GM12878 (cell line): Measurements from ENCODE around the gene ACSS1. TPM values are rescaled to one million over a fixed set of nuclear protein-coding genes. Genes with fewer than 3 reads are reported as not detected.

ENCODE experiments used
- ATAC-seq: fragments of 200-7000 bp; cut with Tn5 transposase; 3 replicates; pipeline ENCODE4 v1.9.1; 2020; ENCODE audit warnings: mild to moderate bottlenecking, moderate library complexity
- BruUV-seq: library from RNA; stranded (reverse); fragments of 400-500 nt; replicated peaks from 2 replicates; lab custom pipeline; 2021; lab: Mats Ljungman, UMichigan
- CTCF ChIA-PET: fragments of 300-600 bp; sonication (Branson Sonifier 250); formaldehyde crosslinking; extraction: SDS; loops from one replicate; lab custom pipeline; 2021; ENCODE audit warnings: inconsistent platforms; lab: Yijun Ruan, JAX
- POLR2A ChIA-PET: fragments of 350-600 bp; formaldehyde crosslinking; extraction: SDS; loops from one replicate; lab custom pipeline; 2021; ENCODE audit warnings: inconsistent platforms; lab: Charles Lee
- RAD21 ChIA-PET: fragments of 300-600 bp; sonication (Branson Sonifier 250); formaldehyde crosslinking; loops from one replicate; lab custom pipeline; 2023; ENCODE audit warnings: antibody characterized with exemption; ENCODE audit not compliant: unreplicated experiment; lab: Charles Lee
- SMC1A ChIA-PET: fragments of 300-600 bp; sonication (Branson Sonifier 250); formaldehyde crosslinking; loops from one replicate; lab custom pipeline; 2023; ENCODE audit not compliant: unreplicated experiment, uncharacterized antibody; lab: Charles Lee
- DNase-seq: peaks from one replicate; pipeline ENCODE4 v3.0.0-alpha.2; 2011; ENCODE audit warnings: low read depth, low spot score
- FAIRE-seq: peaks from 3 replicates; lab custom pipeline; 2011; peaks lifted over from hg19 to GRCh38; lab: Jason Lieb, UNC
- H2AFZ ChIP-seq: 2 replicates; pipeline ENCODE4 v1.6.0; 2011; ENCODE audit warnings: low read depth, low read length, control low read depth; ENCODE audit not compliant: control insufficient read depth
- H3K27ac ChIP-seq: 2 replicates; pipeline ENCODE4 v1.5.1; 2011; ENCODE audit warnings: control low read depth; ENCODE audit not compliant: control insufficient read depth, insufficient read depth
- H3K27me3 ChIP-seq, 2 experiments: replicated peaks in 1 of 2; 2 replicates each; pipeline versions ENCODE4 v1.6.0 to v1.6.1; 2011; ENCODE audit warnings: low read length in 1 of 2; ENCODE audit not compliant: control insufficient read depth in 2 of 2, insufficient read depth in 2 of 2
- H3K36me3 ChIP-seq, 2 experiments: 2 replicates each; pipeline ENCODE4 v1.5.1; 2011; ENCODE audit warnings: low read length in 1 of 2; ENCODE audit not compliant: control insufficient read depth in 2 of 2, insufficient read depth in 2 of 2
- H3K4me1 ChIP-seq: 2 replicates; pipeline ENCODE4 v1.6.1; 2011; ENCODE audit warnings: mild to moderate bottlenecking, low read length, moderate library complexity, mixed read lengths; ENCODE audit not compliant: control insufficient read depth, insufficient read depth
- H3K4me2 ChIP-seq: 2 replicates; pipeline ENCODE4 v1.6.0; 2011; ENCODE audit warnings: control low read depth; ENCODE audit not compliant: control insufficient read depth, insufficient read depth
- H3K4me3 ChIP-seq: fragments of 200-600 bp; sonication (generic); 2 replicates; pipeline ENCODE4 v1.5.1; 2016
- H3K79me2 ChIP-seq: 2 replicates; pipeline ENCODE4 v1.6.0; 2011; ENCODE audit warnings: low read length; ENCODE audit not compliant: control insufficient read depth, insufficient read depth
- H3K9ac ChIP-seq: 2 replicates; pipeline ENCODE4 v1.8.0; 2011; ENCODE audit warnings: low read length, control low read depth, mixed read lengths; ENCODE audit not compliant: control insufficient read depth, insufficient read depth
- H3K9me3 ChIP-seq: replicated peaks from 3 replicates; pipeline ENCODE4 v1.5.1; 2011; ENCODE audit warnings: mild to moderate bottlenecking, low read length; ENCODE audit not compliant: control insufficient read depth, insufficient read depth
- H4K20me1 ChIP-seq: 2 replicates; pipeline ENCODE4 v1.6.0; 2011; ENCODE audit not compliant: control insufficient read depth, insufficient read depth
- DPF2 ChIP-seq: fragments of 450-650 bp; IDR thresholded peaks from 2 replicates; pipeline ENCODE4 v1.6.1; 2017; ENCODE audit warnings: mild to moderate bottlenecking
- E2F4 ChIP-seq: IDR thresholded peaks from 2 replicates; pipeline ENCODE4 v1.6.1; 2012; ENCODE audit warnings: low read depth, low read length, improper control_type of control experiment
- EP300 ChIP-seq, 2 experiments: fragments of 150-350 bp in 1 of 2; IDR thresholded peaks; 2 replicates each; pipeline ENCODE4 v1.6.1; 2011 to 2012; ENCODE audit warnings: low read depth in 2 of 2, low read length in 2 of 2, borderline replicate concordance in 1 of 2, improper control_type of control experiment in 1 of 2, inconsistent platforms in 1 of 2; ENCODE audit not compliant: control insufficient read depth in 1 of 2
- HDGF ChIP-seq: fragments of 450-650 bp; IDR thresholded peaks from 2 replicates; pipeline ENCODE4 v1.6.1; 2016; ENCODE audit warnings: antibody characterized with exemption
- SUPT20H ChIP-seq: IDR thresholded peaks from 2 replicates; pipeline ENCODE4 v1.6.1; 2011; ENCODE audit warnings: low read depth, mild to moderate bottlenecking, low read length, moderate library complexity, borderline replicate concordance; ENCODE audit not compliant: control insufficient read depth
- TAF1 ChIP-seq: IDR thresholded peaks from 2 replicates; pipeline ENCODE4 v1.6.1; 2011; ENCODE audit warnings: mild to moderate bottlenecking, low read depth, low read length, borderline replicate concordance
- ZNF207 ChIP-seq: fragments of 450-650 bp; IDR thresholded peaks from 2 replicates; pipeline ENCODE4 v1.6.1; 2014; ENCODE audit warnings: antibody characterized with exemption, mild to moderate bottlenecking, borderline replicate concordance
- WGBS: methylation state at CpG from one replicate; pipeline ENCODE4 v1.1.6; 2016; ENCODE audit warnings: low lambda C conversion rate; ENCODE audit not compliant: insufficient replicate concordance, insufficient coverage; ENCODE audit errors: missing lambda C conversion rate; 5-methylcytosine and 5-hydroxymethylcytosine counted together
- in situ Hi-C: fragments of 300-500 bp; cut with MboI; formaldehyde crosslinking; loops from 9 replicates; pipeline ENCODE4 v1.14.3; 2018; ENCODE audit warnings: mixed read lengths
- intact Hi-C: fragments of 100-400 bp; cut with micrococcal nuclease; formaldehyde crosslinking; loops from one replicate; pipeline ENCODE4 v1.14.2; 2022; ENCODE audit not compliant: unreplicated experiment
- polyA plus RNA-seq, 11 experiments: library from polyadenylated mRNA; depleted of rRNA in 4 of 11; unstranded in 6 of 11; stranded (reverse) in 5 of 11; fragments of >200 nt; fragmentation: Nextera tagmentation in 4 of 11; fragmentation: Illumina TruSeq in 1 of 11; extraction: Ambion mirVana in 4 of 11; extraction: Trizol in 1 of 11; gene quantifications; 1 replicate in 1 of 11; 2 replicates in 10 of 11; pipeline versions ENCODE4 v1.2.1 to v1.2.3, GENCODE V29; 2011 to 2016; ENCODE audit warnings: inconsistent platforms in 2 of 11, missing spikeins in 2 of 11, low read depth in 1 of 11
- total RNA-seq, 4 experiments: library from RNA; depleted of rRNA in 3 of 4; stranded (reverse); fragments of >200 nt in 3 of 4; fragmentation: Illumina TruSeq in 1 of 4; extraction: Trizol in 1 of 4; gene quantifications; 2 replicates each; pipeline versions ENCODE4 v1.2.1 to v1.2.3, GENCODE V29; 2013 to 2021
- TF ChIP-seq, protein P1 (sequence below): IDR thresholded peaks from 2 replicates; pipeline ENCODE4 v1.6.1; 2012; ENCODE audit warnings: improper control_type of control experiment, low read depth, low read length; ENCODE audit not compliant: insufficient replicate concordance
- TF ChIP-seq, protein P2 (sequence below): fragments of 450-650 bp; IDR thresholded peaks from 2 replicates; pipeline ENCODE4 v1.6.1; 2017; ENCODE audit warnings: antibody characterized with exemption, mild to moderate bottlenecking, moderate library complexity

Gene ACSS1
- total and polyA plus RNA-seq, 10 of the 15 experiments (the other 5 are each of a cell fraction or from before 2014, with no cell fraction given), result 1.3 to 44.9 (median 31.1) TPM

DNA sequence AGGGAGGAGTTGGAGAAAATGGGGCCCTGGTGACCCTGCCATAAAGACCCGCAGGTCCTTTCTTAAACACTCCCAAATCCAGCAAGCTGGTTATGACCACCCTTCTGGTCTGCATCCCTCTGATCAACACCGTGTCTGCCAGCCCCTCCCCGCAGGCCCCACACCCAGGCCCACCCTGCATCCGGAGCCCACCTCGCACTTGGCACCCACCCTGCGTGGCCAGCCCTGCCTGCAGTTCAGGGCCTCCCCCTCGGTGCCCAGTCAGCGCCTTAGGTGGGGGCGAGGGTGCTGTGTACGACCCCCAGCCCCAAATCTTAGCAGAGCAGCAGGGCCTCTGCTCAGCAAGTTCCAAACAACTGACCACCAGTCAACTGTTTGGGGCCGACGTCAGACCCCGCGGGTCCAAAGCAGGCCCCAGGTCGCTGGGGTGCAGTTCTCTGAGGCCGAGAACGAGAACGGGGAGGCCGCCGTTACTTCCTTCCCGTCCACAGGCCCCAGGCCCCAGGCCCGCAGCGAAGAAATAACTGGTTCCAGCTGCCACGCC, 1.2 kb downstream of the ACSS1 start:
- ATAC-seq (peak; percentile 52; the same call in 2 of the 3 replicates), FAIRE-seq (no peak), DNase-seq (no peak)
- POLR2A ChIA-PET, result interaction anchor here (1.6 kb wide), 1 partner anchor 63 kb away, joined by 4 read pairs; no protein-coding TSS in a partner anchor
- 5% methylated on average over 24 of the region's 24 CpGs for WGBS
- Histone ChIP-seq H4K20me1 (no peaks in the 10 kb centered on the region), H3K79me2 (peaks cover 27% of the 10 kb centered on the region), H2AFZ (peak overlapping the region; percentile 89; the same call in 1 of the 2 replicates), H3K27me3 (peaks cover 0 to 4% of the 10 kb centered on the region in 2 experiments; a peak in 1 of 4 replicates), H3K27ac (peak overlapping the region; percentile 86), H3K4me2 (peak overlapping the region; percentile 100), H3K9ac (peak overlapping the region; percentile 90), H3K9me3 (no peaks in the 10 kb centered on the region), H3K4me3 (peak overlapping the region; percentile 83)
- in situ Hi-C loops (loop anchor here (10.0 to 25.0 kb wide), 2 partner anchors 348 to 1694 kb away; partner anchors contain the start of genes GINS1, GZF1 and NXT1), intact Hi-C loops (no loop called here)
- CTCF ChIA-PET, result interaction anchor here (1.0 to 12.6 kb wide), 3 partner anchors 8 to 62 kb away, joined by 3 to 244 read pairs (median 3); partner anchors contain the start of gene APMAP
- RAD21 ChIA-PET, result interaction anchor here (1.1 to 1.4 kb wide), 2 partner anchors 28 to 102 kb away, joined by 3 read pairs; no protein-coding TSS in a partner anchor
- SMC1A ChIA-PET, result interaction anchor here (1.1 to 1.3 kb wide), 2 partner anchors 61 to 63 kb away, joined by 3 read pairs; no protein-coding TSS in a partner anchor
- no TSS peak for BruUV-seq
- TF ChIP-seq TAF1, result 0 out of 2 replicates have a peak, but pooled peaks have one; percentile 60
- TF ChIP-seq DPF2, result no peak
- TF ChIP-seq, protein P1, sequence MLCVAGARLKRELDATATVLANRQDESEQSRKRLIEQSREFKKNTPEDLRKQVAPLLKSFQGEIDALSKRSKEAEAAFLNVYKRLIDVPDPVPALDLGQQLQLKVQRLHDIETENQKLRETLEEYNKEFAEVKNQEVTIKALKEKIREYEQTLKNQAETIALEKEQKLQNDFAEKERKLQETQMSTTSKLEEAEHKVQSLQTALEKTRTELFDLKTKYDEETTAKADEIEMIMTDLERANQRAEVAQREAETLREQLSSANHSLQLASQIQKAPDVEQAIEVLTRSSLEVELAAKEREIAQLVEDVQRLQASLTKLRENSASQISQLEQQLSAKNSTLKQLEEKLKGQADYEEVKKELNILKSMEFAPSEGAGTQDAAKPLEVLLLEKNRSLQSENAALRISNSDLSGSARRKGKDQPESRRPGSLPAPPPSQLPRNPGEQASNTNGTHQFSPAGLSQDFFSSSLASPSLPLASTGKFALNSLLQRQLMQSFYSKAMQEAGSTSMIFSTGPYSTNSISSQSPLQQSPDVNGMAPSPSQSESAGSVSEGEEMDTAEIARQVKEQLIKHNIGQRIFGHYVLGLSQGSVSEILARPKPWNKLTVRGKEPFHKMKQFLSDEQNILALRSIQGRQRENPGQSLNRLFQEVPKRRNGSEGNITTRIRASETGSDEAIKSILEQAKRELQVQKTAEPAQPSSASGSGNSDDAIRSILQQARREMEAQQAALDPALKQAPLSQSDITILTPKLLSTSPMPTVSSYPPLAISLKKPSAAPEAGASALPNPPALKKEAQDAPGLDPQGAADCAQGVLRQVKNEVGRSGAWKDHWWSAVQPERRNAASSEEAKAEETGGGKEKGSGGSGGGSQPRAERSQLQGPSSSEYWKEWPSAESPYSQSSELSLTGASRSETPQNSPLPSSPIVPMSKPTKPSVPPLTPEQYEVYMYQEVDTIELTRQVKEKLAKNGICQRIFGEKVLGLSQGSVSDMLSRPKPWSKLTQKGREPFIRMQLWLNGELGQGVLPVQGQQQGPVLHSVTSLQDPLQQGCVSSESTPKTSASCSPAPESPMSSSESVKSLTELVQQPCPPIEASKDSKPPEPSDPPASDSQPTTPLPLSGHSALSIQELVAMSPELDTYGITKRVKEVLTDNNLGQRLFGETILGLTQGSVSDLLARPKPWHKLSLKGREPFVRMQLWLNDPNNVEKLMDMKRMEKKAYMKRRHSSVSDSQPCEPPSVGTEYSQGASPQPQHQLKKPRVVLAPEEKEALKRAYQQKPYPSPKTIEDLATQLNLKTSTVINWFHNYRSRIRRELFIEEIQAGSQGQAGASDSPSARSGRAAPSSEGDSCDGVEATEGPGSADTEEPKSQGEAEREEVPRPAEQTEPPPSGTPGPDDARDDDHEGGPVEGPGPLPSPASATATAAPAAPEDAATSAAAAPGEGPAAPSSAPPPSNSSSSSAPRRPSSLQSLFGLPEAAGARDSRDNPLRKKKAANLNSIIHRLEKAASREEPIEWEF, result no peak
- TF ChIP-seq SUPT20H, result no peak
- no peak for TF ChIP-seq E2F4
- no peak for TF ChIP-seq ZNF207
- peak; percentile 48; the same call in 1 of the 2 replicates for TF ChIP-seq HDGF
- TF ChIP-seq, protein P2, sequence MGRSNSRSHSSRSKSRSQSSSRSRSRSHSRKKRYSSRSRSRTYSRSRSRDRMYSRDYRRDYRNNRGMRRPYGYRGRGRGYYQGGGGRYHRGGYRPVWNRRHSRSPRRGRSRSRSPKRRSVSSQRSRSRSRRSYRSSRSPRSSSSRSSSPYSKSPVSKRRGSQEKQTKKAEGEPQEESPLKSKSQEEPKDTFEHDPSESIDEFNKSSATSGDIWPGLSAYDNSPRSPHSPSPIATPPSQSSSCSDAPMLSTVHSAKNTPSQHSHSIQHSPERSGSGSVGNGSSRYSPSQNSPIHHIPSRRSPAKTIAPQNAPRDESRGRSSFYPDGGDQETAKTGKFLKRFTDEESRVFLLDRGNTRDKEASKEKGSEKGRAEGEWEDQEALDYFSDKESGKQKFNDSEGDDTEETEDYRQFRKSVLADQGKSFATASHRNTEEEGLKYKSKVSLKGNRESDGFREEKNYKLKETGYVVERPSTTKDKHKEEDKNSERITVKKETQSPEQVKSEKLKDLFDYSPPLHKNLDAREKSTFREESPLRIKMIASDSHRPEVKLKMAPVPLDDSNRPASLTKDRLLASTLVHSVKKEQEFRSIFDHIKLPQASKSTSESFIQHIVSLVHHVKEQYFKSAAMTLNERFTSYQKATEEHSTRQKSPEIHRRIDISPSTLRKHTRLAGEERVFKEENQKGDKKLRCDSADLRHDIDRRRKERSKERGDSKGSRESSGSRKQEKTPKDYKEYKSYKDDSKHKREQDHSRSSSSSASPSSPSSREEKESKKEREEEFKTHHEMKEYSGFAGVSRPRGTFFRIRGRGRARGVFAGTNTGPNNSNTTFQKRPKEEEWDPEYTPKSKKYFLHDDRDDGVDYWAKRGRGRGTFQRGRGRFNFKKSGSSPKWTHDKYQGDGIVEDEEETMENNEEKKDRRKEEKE, result no peak
- TF ChIP-seq EP300 (IDR thresholded peaks at IDR 0.05; ENCODE audit: borderline replicate concordance in 1 of 2, control insufficient read depth in 1 of 2, low read depth in 2 of 2, low read length in 2 of 2), result no peak
- TF ChIP-seq, all 136 proteins: peak for 2
- H3K36me3 ChIP-seq, result no peaks in the 10 kb centered on the region
- peaks cover 47% of the 10 kb centered on the region for H3K4me1 ChIP-seq
